Central memory CD4-positive, alpha-beta T cell (primary cell): Measurements from ENCODE around the gene QRICH2.
"Not testable (repeated sequence)": the region's sequence is repeated elsewhere in the genome, so short reads cannot be mapped to it uniquely, and the experiment has no call there.

Source experiments
- DNase-seq: peaks from one replicate; pipeline ENCODE4 v3.0.0; 2022

QRICH2 gene

DNA sequence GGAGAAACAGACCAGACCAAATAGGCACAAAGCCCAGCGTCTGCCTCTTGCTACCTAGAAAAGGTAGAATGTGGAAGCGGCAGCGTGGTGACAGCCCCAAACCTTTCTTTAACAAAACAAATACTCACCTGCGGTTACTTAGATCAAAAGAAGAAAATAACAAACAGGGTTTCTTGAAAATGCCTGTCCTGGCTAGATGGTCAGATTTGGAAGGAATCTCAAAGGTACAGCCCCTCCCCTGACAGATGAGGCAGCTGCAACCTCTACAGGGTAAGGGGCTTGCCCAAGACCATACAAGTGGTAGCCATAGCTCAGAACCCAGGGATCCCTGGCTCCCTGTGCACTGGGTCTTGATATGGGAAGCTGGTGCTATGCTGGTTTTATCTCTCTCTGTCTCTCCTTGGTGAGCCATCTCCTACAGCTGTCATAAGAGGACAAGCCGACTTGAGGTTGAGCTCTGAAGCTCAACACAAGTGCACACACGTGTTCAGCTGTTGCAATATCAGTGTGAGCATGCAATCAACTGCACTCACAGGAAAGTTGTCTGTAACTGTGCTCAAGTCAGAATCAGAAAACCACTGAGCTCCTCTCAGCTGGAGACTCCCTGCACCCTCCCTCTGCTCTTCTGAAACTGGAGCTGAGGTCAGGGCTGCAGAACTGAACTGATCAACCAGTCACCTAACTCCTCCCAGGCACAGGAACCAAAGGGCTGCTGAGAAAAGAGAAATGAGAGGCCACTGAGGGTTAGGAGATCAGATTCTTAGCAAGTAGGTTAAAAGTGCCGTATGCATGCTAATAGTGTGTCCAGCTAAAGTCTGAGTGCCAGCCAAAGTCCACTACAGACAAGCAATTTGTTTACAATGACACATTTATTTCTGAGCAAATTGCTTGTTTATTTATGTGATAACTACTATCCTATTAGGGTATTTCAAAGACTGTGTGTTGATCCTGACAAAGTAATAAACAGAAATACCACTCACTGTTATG, 61.7 kb downstream of the QRICH2 start:
- DNase-seq = peak; percentile 52

DNA sequence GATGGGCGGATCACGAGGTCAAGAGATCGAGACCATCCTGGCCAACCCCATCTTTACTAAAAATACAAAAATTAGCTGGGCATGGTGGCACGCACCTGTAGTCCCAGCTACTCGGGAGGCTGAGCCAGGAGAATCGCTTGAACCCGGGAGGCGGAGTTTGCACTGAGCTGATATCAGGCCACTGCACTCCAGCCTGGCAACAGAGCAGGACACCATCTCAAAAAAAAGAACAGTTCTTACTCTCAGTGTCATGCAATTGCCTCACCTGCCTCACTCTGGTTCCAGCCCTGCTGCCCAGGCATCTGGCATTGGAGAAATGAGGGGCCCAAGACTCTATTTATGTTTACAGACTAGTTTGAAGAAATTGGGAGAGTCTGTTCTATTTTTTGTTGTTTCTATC, 63.4 kb downstream of the QRICH2 start:
- not testable (repeated sequence) for DNase-seq

GRCh38 chr17:76243826-76244679, 64.0 kb downstream of the QRICH2 start:
- no peak for DNase-seq

- DNase-seq = no peak
Observed at GRCh38 chr17:76241691-76242255, 66.3 kb downstream of the QRICH2 start.

GRCh38 chr17:76241204-76241538, 66.9 kb downstream of the QRICH2 start:
- DNase-seq = no peak

- DNase-seq = peak; percentile 73
Observed at GRCh38 chr17:76240461-76241203, 67.4 kb downstream of the QRICH2 start, which contains the start of gene RNF157. Gene RNF157 (minus strand): TSS chr17:76240493. CDS start chr17:76240240, 253 bp downstream.

DNA sequence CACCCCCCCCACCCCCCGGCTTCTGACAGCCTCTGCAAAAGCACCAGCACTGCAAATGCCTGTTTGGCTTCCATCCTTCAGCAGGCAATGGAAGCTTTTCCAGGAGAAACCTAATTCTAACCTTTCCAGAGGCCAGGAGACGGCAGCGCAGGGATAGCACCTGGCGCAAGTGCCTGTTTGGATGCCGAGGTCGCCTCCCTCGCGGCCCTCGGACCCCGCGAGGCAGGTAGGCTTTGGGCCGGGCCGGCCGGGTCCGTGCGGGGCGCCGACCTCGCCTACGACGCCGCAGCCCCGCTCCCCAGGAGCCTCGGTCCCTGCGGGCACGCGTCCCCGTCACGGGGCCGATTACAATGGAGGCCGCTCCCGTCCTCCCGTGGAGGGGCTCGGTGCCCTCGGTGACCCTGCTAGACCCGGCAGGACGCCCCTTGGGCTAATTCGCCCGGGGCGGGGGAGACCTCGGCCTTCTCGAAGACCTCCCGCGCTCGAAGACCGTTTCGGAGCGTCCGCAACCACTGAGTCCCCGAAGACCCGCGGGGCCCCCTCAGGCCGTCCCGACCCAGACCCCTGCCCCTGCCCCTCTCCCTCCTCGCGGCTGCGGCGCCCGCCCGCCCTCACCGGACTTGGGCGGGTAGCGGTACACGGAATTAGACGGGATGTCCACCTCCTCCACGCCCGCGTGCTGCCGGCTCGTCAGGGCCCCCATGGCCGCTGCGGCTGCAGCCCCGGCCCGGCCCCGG, 68.4 kb downstream of the QRICH2 start:
- no peak for DNase-seq

GRCh38 chr17:76238847-76239537, 69.1 kb downstream of the QRICH2 start:
- DNase-seq = no peak

GRCh38 chr17:76237859-76238313, 70.2 kb downstream of the QRICH2 start:
- DNase-seq = no peak

DNA sequence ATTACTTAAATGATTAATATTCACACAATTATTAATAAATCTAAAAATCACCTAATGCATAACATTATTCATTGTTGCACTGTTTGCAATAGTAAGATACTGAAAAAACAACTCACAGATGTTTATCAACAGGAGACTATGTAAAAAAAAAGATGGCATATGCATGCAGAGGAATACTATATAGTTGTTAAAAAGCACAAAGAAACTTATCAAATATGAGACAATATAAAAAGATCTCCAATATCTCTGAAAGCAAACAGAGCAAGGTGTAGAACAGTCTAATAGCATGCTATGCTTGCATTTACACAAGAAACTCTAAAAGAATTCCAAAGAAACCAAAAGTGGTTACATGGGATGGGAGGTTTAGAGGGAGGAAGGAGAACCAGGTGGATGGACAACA, 71.5 kb downstream of the QRICH2 start:
- DNase-seq = no peak

GRCh38 chr17:76235883-76236282, 72.2 kb downstream of the QRICH2 start:
- no peak for DNase-seq

- no peak for DNase-seq
Observed at GRCh38 chr17:76234354-76234679, 73.8 kb downstream of the QRICH2 start.

- DNase-seq = no peak
Observed at GRCh38 chr17:76233588-76234353, 74.3 kb downstream of the QRICH2 start.

- DNase-seq = no peak
Observed at GRCh38 chr17:76232342-76232741, 75.7 kb downstream of the QRICH2 start.

- not testable (repeated sequence) for DNase-seq
Observed at GRCh38 chr17:76226749-76227148, 81.3 kb downstream of the QRICH2 start.

- DNase-seq = not testable (repeated sequence)
Observed at GRCh38 chr17:76225373-76226086, 82.5 kb downstream of the QRICH2 start.
